HK-2 (cell line): ENCODE results near the gene KCNK4.
A peak's percentile ranks its signal among the peaks of the same experiment; 100 is the strongest.

Experiments used
- DNase-seq: peaks from one replicate; pipeline ENCODE4 v3.0.0-alpha.2; 2018; ENCODE audit not compliant: unreplicated experiment

Gene KCNK4

DNA sequence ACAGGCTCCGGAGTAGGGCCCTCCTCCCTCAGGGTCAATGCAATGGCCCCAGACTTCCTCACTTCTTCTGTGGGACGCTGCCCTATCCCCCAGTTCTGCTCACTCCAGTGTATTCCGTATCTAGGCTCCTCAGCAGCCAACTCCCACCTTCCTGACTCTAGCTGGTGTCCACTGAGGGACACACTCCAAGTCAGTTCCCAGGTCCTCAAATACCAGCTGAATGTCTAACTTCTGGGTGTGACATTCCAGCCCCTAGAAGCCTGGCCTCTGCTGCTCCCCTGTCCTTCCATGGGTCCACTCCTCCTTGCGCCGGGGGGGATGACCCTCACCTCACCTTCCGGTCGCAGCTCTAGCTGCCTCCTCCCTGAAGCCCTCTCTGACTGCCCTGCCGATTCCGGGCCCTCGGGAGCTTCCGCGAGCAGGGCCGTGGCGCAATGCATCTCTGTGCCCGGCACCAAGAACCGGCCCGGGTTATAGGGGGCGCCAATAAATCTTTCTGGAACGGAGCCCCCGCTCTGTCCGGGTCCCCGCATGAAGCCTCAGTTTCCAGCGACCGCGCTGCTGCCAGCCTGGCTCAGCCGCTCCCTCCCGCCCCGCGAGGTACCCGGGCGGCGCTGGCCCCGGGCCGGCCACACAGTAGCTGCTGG, 22.1 kb upstream of the KCNK4 start:
- DNase-seq = peak; percentile 55

GRCh38 chr11:64269540-64270220, 21.4 kb upstream of the KCNK4 start:
- peak; percentile 93 for DNase-seq

- DNase-seq = no peak
Measured at GRCh38 chr11:64275031-64275800, 15.9 kb upstream of the KCNK4 start.

- no peak for DNase-seq
Measured at GRCh38 chr11:64275841-64276240, 15.3 kb upstream of the KCNK4 start.

DNA sequence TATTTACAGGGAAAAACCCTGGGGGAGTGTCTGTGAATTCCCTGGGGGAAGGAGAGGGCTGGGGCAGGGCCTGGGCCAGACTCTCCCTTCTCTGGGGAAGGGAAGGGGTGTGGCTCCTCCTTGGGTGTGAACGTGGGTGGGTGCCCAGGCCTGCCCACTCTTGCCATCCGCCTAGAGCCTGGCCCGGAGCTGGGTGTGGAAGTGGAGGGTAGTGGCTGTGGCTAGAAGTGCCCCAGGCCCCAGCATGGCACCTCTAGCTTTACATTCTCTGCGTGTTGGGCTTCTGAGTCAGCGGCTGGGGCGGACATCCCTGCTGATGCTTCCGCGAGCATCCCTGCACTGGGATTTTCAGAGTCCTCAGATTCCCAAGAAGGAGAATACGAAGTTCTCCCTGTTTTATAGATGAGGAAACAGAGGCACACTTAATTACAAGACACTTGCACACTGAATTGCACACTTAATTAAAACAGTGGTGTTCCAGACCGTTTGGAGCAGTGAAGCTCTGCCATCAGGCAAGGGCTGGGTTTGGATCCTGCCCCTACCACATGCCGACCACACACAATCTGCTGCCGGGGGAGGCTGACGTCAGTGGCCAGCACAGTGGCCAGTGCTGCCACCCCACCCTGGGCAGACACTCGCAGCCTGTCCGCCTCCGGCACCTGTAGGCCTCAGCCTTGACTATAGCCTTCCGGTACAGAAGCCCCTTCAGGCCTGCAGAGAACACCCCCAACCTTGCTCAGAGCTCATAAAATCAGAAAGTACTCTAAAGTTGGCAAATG, 14.3 kb upstream of the KCNK4 start:
- DNase-seq = no peak

- DNase-seq = no peak
Measured at GRCh38 chr11:64278576-64279190, 12.4 kb upstream of the KCNK4 start.

GRCh38 chr11:64281957-64282770, 8.9 kb upstream of the KCNK4 start:
- no peak for DNase-seq

GRCh38 chr11:64283092-64283491, 8.0 kb upstream of the KCNK4 start:
- no peak for DNase-seq

DNA sequence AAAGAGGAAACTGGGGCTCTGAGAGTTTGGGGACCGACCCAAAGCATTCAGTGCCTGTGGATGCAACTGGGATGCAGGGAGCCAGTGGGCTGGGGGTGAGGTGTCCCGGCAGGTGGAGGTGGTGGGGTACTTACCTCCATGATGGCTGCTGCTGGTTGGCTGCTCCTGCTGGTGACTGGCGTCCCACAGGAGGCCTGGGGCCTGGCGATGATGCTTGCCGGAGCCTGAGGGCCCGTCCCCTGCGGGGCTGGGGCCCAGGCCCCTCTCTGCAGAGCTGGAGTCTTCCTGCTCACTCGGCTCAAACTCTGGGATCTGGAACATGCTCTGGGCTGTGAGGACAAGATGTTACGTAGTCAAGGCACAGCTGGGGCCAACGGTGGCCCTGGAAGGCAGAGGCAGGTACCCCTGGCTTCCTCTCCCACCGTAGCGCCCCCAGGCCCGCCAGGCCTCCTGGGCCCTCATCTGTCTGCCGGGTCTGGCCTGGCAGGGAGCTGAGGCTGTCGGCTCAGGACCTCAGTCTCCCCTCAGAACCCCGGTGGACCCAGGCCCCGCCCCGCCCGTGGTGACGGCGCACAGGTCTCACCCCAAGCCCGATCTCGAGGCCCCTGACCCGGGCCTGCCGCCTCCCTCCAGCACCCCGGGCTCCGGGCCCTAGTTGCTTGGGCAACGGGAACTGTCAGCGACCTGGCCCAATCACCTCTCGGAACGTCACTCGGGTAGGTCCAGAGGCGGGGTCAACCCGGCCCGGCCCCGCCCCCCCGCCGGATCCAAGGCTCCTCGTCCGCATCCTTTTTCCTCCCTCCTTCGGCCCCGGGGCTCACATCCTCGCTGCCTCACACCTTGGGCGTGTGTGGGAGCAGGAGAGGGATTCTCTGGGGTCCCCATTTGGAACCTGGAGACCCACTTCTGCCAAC, 6.8 kb upstream of the KCNK4 start, which contains the start of gene BAD:
TSS of gene BAD (minus strand) at position 618 of the 914 bp plus-strand sequence. CDS start at position 321, 297 bp downstream.
- DNase-seq = peak; percentile 89

DNA sequence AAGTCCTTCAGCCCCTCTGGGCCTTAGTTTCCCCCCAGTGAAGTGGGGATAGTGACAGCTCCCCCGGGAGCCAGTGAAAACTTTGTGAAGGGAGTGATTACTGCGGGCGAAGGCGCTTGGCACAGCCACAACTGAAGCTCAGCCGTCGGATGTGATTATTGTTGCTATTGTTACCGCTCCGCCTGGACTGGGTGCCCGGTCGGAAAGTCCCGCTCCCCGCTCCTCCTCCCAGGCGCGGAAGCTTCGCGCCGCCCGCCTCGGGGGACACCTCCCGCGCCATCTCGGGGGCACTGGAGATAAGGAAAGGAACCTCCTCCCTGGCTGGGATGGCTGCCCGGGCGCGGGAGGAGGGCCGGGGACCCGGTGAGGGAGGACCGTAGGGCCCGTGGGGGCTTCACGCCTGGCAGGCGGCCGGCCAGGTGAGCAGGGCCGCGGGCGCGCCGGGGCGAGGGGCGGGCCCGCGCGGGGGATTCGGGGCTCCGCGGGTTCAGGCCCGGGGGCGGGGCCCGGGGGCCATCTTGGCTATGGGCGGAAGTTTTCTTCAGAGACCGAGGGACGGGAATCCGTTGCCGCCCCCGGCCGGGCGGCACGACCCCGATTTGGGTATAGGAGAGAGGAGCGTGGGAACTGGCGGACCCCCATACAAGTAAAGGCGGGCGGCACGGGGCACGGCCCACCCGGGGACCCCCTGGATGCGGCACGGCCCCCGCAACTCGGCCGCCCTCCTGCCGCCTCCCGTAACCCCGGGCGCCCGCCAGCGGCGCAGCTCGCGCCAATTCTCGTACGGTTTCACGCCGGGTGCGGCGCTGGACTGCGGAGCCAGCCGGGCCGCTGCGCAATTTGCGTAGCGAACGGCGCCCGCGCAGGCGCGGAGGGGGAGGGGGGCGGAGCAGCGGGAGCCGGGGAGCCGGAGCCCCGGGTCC, 5.9 kb upstream of the KCNK4 start, which contains the start of gene GPR137:
TSS of gene GPR137 (plus strand) at position 887 of the 923 bp plus-strand sequence. CDS start 677 bp downstream, outside the sequence.
- peak; percentile 75 for DNase-seq

DNA sequence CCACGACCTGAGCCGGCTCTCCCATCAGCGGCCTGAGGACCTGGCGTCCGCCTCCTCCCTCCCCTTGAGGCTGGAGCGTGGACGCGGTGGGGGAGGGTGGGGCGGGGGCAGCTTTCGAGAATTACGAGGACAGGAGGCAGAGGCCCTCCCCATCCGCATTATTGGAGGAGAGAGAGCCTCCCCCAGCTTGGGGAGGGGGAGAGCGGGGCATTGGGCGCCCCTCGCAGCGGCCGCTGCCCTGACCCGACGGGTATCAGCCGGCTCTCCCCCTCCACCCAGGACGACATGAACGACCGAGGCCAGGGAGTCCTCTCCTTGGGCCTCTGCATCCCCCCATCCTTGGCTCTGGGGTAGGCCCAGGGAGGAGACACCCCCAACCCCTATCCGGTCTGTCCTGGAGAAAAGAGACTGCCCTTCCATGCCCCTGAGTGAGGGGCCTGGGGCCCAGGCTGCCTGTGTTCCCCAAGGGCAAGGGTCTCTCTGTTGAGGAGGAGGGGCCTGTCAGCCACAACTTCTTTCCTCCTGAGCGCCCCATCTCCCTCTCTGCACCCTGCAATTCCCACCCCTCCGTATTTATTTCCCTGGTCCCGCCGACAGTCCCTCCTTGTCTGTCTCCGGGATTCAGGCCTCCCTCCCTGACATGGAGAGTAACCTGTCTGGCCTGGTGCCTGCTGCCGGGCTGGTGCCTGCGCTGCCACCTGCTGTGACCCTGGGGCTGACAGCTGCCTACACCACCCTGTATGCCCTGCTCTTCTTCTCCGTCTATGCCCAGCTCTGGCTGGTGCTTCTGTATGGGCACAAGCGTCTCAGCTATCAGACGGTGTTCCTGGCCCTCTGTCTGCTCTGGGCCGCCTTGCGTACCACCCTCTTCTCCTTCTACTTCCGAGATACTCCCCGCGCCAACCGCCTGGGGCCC, 5.0 kb upstream of the KCNK4 start:
- DNase-seq = peak; percentile 31

GRCh38 chr11:64286801-64287159, 4.3 kb upstream of the KCNK4 start:
- DNase-seq = no peak

DNA sequence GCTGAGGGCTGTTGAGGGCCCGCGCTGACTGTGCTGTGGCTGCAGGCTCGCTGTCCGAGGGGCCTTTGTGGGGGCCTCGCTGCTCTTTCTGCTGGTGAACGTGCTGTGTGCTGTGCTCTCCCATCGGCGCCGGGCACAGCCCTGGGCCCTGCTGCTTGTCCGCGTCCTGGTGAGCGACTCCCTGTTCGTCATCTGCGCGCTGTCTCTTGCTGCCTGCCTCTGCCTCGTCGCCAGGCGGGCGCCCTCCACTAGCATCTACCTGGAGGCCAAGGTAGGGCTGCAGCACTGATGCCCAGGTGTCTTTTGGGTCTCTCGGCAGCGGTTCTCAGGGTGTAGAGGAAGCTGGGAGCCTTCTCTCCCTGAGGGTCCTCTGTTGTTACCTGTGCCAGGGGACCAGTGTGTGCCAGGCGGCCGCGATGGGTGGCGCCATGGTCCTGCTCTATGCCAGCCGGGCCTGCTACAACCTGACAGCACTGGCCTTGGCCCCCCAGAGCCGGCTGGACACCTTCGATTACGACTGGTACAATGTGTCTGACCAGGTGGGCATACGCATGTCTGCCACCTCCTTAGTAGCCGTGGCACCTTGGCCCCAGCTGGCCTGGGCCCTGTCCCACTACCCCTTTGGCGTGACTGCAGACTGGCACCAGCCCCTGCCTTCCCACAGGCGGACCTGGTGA, 3.3 kb upstream of the KCNK4 start:
- no peak for DNase-seq

DNA sequence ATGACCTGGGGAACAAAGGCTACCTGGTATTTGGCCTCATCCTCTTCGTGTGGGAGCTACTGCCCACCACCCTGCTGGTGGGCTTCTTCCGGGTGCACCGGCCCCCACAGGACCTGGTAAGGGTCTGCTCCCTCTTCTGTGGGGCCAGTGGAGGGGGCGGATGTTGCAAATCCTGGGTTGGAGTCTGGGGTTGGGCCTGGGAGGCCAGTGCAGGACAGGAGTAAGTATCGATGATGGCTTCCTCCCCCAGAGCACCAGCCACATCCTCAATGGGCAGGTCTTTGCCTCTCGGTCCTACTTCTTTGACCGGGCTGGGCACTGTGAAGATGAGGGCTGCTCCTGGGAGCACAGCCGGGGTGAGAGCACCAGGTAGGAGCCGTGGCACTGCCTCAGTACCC, 2.8 kb upstream of the KCNK4 start:
- no peak for DNase-seq

GRCh38 chr11:64289002-64289564, 2.0 kb upstream of the KCNK4 start:
- DNase-seq = no peak
